CD4-positive, alpha-beta T cell treated with Interferon gamma for 1 hour (primary cell): Measurements from ENCODE around the gene MYO15B.
"Not testable (repeated sequence)": the region's sequence is repeated elsewhere in the genome, so short reads cannot be mapped to it uniquely, and the experiment has no call there.

ENCODE experiments used
- DNase-seq: peaks from one replicate; pipeline ENCODE4 v3.0.0-alpha.2; 2020

The MYO15B gene

GRCh38 chr17:75576661-75577060 is 10.9 kb upstream of the MYO15B start:
- DNase-seq, result no peak

GRCh38 chr17:75581121-75581725 is 6.4 kb upstream of the MYO15B start:
- peak; percentile 63 for DNase-seq

- DNase-seq, result not testable (repeated sequence)
Observed at GRCh38 chr17:75583197-75583596, 4.4 kb upstream of the MYO15B start.

GRCh38 chr17:75584849-75585175 is 2.8 kb upstream of the MYO15B start:
- no peak for DNase-seq

DNA sequence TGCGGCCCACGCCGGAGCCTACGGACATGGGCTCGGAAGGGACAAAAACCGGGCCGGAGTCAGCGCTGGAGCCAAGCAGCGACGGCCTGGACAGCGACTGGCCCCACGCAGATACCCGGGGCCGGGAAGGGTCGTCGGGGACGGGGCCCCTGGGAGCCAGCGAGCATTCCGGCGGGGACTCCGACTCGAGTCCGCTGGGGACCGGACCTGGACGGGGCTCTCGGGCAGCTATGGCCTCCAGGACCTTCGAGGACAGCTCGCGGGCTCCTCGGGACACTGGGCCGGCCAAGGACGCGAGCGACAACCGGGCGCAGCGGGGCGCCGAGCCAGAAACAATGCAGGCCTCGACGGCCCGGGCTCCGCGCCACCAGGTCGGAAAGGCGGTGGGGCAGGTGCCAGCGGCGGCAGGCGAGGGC is 1.0 kb downstream of the MYO15B start:
- DNase-seq, result no peak

- DNase-seq, result peak; percentile 91
Observed at GRCh38 chr17:75589012-75589918, 1.7 kb downstream of the MYO15B start.

- no peak for DNase-seq
Observed at GRCh38 chr17:75589919-75590303, 2.3 kb downstream of the MYO15B start.

DNA sequence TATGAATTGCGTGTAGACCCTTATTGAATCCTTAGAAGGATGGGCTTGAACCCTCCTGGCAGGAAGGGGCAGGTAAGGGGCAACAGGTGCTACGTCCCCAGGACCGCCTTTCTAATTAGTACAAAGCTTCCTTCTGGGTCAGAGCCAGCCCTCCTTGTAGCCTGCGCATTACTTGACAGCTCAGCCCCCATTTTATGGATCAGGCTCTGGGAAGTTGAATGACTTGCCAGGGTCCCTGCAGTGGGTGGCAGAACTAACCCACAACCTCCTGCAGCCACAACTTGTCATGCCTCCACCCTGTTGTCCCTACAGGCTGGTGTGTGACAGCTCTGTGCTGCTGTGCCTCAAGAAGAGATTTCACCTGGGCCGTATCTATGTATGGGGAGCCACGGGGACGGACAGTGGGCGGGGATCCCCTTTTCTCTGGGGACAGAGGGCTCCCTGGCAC is 2.7 kb downstream of the MYO15B start:
- no peak for DNase-seq

DNA sequence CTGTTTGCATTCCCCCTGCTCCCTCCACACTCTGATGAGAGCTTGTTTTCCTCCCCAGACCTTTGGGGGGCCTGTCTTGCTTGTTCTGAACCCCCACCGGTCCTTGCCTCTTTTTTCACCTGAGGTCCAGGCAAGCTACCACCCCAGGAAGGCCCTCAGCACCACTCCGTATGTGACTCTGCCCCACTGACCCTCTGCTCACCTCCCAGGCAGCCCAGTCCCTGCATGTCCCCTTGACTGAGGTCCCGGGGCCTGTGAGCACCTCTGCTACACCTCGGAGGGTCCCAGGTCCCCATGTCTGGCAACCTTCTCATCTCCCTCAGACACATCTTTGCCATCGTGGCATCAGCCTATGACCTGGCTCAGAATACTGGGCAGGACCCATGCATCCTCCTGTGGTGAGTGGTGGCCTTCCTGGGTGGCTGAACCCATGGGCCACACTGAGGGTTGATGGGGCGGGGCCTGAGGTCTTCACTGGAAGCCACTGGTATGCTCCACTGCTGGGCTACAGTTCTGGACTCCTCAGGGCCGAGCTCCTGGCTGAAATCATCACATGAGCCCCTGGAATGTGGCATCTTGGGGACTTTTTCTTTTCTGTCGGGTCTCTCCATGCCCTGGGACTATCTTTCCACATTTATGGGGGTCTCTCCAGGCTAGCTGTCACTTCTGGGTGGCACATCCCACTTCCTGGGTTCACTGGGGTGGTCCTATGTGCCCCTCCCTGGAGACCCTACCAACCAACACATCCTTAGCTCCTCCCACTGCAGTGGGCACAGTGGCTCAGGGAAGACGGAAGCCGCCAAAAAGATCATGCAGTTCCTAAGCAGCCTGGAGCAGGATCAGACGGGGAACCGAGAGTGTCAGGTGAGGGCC is 3.5 kb downstream of the MYO15B start:
- DNase-seq, result no peak

DNA sequence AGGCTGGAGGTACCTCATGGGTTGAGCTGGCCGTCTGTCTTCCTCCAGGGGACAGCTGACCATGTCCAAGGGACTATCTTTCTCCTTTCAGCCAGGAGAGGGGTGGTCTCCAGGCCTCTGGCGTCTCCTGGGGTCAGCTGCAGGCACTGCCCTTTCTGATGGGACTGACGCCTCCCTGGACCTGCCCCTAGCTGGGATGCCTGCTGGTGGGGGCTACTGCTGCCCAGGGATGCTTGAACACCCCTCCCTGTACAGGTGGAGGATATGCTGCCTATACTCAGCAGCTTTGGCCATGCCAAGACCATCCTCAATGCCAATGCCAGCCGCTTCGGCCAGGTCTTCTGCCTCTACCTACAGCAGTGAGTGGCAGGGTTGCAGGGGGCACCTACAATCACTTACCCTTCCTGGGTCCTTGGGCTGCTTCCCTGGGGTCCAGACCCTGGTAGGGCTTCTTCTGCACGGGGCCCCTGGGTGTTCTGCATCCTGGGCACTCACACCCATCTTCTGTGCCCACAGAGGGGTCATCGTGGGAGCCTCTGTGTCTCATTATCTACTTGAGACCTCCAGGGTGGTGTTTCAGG is 4.2 kb downstream of the MYO15B start:
- DNase-seq, result no peak

- no peak for DNase-seq
Observed at GRCh38 chr17:75592348-75593020, 4.9 kb downstream of the MYO15B start.

DNA sequence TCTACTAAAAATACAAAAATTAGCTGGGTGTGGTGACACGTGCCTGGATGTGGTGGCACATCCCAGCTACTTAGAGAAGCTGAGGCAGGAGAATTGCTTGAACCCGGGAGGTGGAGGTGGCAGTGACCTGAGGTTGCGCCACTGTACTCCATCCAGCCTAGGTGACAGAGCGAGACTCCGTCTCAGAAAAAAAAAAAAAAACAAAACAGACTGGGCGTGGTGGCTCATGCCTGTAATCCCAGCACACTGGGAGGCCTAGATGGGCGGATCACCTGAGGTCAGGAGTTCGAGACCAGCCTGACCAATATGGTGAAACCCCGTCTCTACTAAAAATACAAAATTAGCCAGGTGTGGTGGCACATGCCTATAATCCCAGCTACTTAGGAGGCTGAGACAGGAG is 5.8 kb downstream of the MYO15B start:
- DNase-seq, result not testable (repeated sequence)

GRCh38 chr17:75594499-75595283 is 7.1 kb downstream of the MYO15B start:
- no peak for DNase-seq

- no peak for DNase-seq
Observed at GRCh38 chr17:75595284-75595919, 7.8 kb downstream of the MYO15B start.

DNA sequence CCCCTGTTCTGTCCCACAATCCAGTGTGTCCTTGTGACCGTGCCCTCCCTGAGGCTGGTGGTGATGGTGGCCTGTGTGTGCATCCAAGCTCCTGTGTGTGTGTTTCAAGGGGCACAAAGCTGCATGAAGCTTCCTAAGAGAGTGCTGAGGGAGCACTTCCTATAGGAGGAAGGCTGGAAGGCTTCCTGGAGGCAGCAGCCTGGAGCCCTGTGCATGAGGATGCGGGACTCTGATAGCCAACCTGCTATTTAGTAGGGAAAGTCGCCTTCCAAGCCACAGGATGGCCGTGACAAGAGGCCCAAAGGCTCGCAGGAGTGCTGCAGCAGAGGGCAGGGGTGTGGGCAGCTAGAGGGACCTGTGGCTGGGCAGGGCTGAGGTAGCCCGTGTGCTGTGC is 8.3 kb downstream of the MYO15B start:
- no peak for DNase-seq

DNA sequence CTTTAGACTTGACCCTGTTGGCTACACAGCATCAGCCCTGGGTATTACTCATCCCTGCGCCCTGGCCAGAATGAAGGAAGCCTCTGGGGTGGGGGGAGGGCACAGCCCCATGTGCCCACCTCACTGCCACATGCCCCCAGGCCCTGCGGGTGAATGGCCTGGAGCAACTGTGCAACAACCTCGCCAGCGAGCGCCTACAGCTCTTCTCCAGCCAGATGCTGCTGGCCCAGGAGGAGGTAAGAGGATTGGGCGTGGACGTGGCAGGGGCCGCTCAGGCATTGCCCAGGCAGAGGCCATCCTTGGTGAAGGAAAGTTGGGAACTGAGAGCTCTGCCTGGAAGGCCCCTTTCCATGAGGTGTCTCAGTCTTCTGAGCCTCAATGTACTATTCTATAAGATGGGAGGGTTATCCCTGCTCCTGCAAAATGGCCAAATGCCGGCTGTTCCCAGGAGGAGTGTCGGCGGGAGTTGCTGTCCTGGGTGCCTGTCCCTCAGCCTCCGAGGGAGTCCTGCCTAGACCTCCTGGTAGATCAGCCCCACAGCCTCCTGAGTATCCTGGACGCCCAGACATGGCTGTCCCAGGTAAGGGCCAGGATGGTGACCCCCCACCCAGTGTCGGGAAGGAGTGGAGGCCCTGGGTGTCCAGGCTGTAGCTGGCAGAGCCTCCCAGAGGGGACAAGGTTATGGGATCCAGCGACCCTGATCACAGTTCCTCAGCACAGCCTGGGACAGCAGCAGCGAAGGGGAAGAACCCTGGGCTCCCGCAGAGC is 8.9 kb downstream of the MYO15B start:
- no peak for DNase-seq

- DNase-seq, result peak; percentile 47
Observed at GRCh38 chr17:75601057-75601987, 13.7 kb downstream of the MYO15B start.

GRCh38 chr17:75602644-75603043 is 15.0 kb downstream of the MYO15B start:
- no peak for DNase-seq

- no peak for DNase-seq
Observed at GRCh38 chr17:75603123-75603522, 15.5 kb downstream of the MYO15B start.
